ENCODE results near the gene LAMP2.

DNA sequence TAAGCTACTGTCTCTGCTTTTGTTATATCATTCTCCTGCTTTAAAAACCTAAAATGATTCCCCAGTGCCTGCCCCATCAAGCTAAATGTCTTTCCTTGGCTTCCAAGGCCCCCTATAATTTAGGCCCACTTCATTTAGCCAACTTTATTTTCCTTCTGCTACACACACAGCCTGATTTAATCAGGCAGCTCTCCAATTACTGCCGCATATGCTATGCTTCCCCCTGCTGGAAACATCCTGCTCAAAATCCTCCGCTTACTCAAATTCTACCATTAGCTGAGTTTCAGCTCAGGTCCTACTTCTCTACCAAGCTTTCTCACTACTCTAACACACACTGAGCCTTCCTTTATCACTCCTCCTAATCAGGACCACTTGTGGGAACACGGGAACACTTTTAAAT lies 17.0 kb downstream of the LAMP2 start:
- no peak for TF ChIP-seq EZH2phosphoT487 (IDR thresholded peaks at IDR 0.05; ENCODE audit: insufficient read depth, low read depth)
- TF ChIP-seq EZH2 (IDR thresholded peaks at IDR 0.05; ENCODE audit: insufficient read depth, poor library complexity, severe bottlenecking) = no peak
